DOHH2 (cell line): ENCODE results near the gene STEAP3.

Source experiments
- CTCF ChIP-seq: fragments of 200-600 bp; sonication (generic); IDR thresholded peaks from one replicate; pipeline ENCODE4 v1.5.1; 2014; ENCODE audit warnings: antibody characterized with exemption, mild to moderate bottlenecking, low read depth, low read length; ENCODE audit not compliant: poor library complexity, severe bottlenecking
- EZH2phosphoT487 ChIP-seq: fragments of 200-600 bp; sonication (generic); IDR thresholded peaks from 2 replicates; pipeline ENCODE4 v1.6.1; 2017; ENCODE audit warnings: borderline replicate concordance, mild to moderate bottlenecking, antibody characterized with exemption, low read length, moderate library complexity, mixed read lengths

DNA sequence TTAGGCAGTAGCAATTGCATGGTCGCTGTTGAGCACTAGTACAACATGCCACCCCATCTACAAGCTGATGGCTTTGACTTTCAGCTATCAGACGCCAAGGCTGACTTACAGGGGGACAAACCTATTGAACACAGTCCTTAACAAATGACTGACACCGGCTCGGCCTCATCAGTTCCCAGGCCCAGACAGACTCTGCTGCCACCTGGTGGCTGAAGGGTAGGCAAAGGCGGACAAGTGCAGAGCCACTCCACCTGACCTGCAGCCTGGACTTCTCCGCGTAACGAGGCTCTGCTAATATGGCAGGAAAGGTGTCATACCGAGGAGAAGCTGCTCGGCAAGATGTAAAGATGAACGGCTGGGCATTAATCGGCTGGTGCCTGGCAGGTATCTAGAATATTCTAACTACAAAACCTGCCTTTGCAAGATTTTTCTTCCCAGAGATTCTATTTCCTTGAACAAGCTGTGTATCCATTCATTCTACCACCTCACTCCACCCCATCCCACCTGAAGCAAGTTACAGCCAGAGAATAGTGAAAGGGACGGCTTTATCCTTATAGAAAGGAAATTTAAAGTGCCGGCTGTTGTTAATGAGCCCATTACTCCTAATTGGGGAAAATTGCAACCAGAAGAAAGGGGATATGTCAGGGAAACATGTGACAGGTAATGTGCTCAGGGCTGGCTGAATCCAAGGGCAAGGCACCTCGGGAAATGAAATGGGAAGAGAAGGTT lies 67.4 kb downstream of the STEAP3 start:
- TF ChIP-seq CTCF (peak; percentile 27), EZH2phosphoT487 (no peak)
